Omental fat pad (tissue), 4 donors: ENCODE data around the gene MFAP3L. TPM values are rescaled to one million over a fixed set of nuclear protein-coding genes. Genes with fewer than 3 reads are reported as not detected.

Source experiments
- ATAC-seq: fragments of 150-250 bp; one replicate; pipeline ENCODE4 v1.9.1; 2016; ENCODE audit warnings: mild to moderate bottlenecking, moderate library complexity; ENCODE audit not compliant: low FRiP score
- DNase-seq: peaks from one replicate; pipeline ENCODE4 v3.0.0-alpha.2; 2019; ENCODE audit warnings: low spot score
- CTCF ChIP-seq, 3 donors: fragments of 450-650 bp; IDR thresholded peaks; one replicate each; pipeline ENCODE4 v1.5.1; 2016 to 2017; ENCODE audit warnings: antibody characterized with exemption in 3 of 3, mild to moderate bottlenecking in 3 of 3, moderate library complexity in 2 of 3
- total RNA-seq, 4 donors: library from RNA; depleted of rRNA; stranded (reverse); fragments of >200 nt; gene quantifications; one replicate each; pipeline ENCODE4 v1.1.0, GENCODE V29; 2016

Gene MFAP3L
- total RNA-seq, 4 donors from 2014 or later, result 4.0 to 14.2 (median 9.4) TPM

- ATAC-seq, result no peak
- no peak for TF ChIP-seq CTCF (IDR thresholded peaks at IDR 0.05)
- no peak for DNase-seq
Observed at GRCh38 chr4:169993531-169993930, 32.7 kb downstream of the MFAP3L start.

GRCh38 chr4:169988252-169988651 is 37.9 kb downstream of the MFAP3L start:
- ATAC-seq (no peak), DNase-seq (no peak)
- no peak for TF ChIP-seq CTCF (IDR thresholded peaks at IDR 0.05)

- TF ChIP-seq CTCF (IDR thresholded peaks at IDR 0.05), result no peak
- DNase-seq (no peak), ATAC-seq (no peak)
Observed at GRCh38 chr4:169987327-169988228, 38.6 kb downstream of the MFAP3L start.

GRCh38 chr4:169986369-169986768 is 39.8 kb downstream of the MFAP3L start:
- TF ChIP-seq CTCF (IDR thresholded peaks at IDR 0.05), result no peak
- ATAC-seq (no peak), DNase-seq (no peak)

GRCh38 chr4:169985881-169986280 is 40.3 kb downstream of the MFAP3L start:
- ATAC-seq (no peak), DNase-seq (no peak)
- TF ChIP-seq CTCF (IDR thresholded peaks at IDR 0.05), result no peak

- no peak for DNase-seq
- no peak for ATAC-seq
- no peak for TF ChIP-seq CTCF (IDR thresholded peaks at IDR 0.05)
Observed at GRCh38 chr4:169984745-169985144, 41.5 kb downstream of the MFAP3L start.

GRCh38 chr4:169984173-169984572 is 42.0 kb downstream of the MFAP3L start:
- no peak for TF ChIP-seq CTCF (IDR thresholded peaks at IDR 0.05)
- DNase-seq, result no peak
- ATAC-seq, result no peak
